COLO829 (cell line): ENCODE data around the gene SRP19.
"Not testable (repeated sequence)": the region's sequence is repeated elsewhere in the genome, so short reads cannot be mapped to it uniquely, and the experiment has no call there.

Source experiments
- DNase-seq: peaks from one replicate; pipeline ENCODE4 v3.0.0; 2012; ENCODE audit warnings: low spot score

The SRP19 gene

GRCh38 chr5:112870966-112871365 lies 9.9 kb downstream of the SRP19 start:
- no peak for DNase-seq

- no peak for DNase-seq
Measured at GRCh38 chr5:112876362-112876761, 15.3 kb downstream of the SRP19 start.

GRCh38 chr5:112878101-112878500 lies 17.0 kb downstream of the SRP19 start:
- no peak for DNase-seq

GRCh38 chr5:112878760-112879159 lies 17.7 kb downstream of the SRP19 start:
- no peak for DNase-seq

- no peak for DNase-seq
Measured at GRCh38 chr5:112880219-112880964, 19.3 kb downstream of the SRP19 start.

- no peak for DNase-seq
Measured at GRCh38 chr5:112883192-112883591, 22.1 kb downstream of the SRP19 start.

GRCh38 chr5:112885001-112885400 lies 23.9 kb downstream of the SRP19 start:
- no peak for DNase-seq

- no peak for DNase-seq
Measured at GRCh38 chr5:112886975-112887374, 25.9 kb downstream of the SRP19 start.

GRCh38 chr5:112892066-112892465 lies 31.0 kb downstream of the SRP19 start:
- DNase-seq: not testable (repeated sequence)

GRCh38 chr5:112892776-112893175 lies 31.7 kb downstream of the SRP19 start:
- no peak for DNase-seq

GRCh38 chr5:112895682-112896081 lies 34.6 kb downstream of the SRP19 start:
- DNase-seq: no peak

- no peak for DNase-seq
Measured at GRCh38 chr5:112902561-112902960, 41.5 kb downstream of the SRP19 start.

GRCh38 chr5:112904996-112905395 lies 43.9 kb downstream of the SRP19 start:
- DNase-seq: not testable (repeated sequence)

- no peak for DNase-seq
Measured at GRCh38 chr5:112906637-112907036, 45.5 kb downstream of the SRP19 start.

GRCh38 chr5:112907166-112907631 lies 46.1 kb downstream of the SRP19 start:
- DNase-seq: no peak

- no peak for DNase-seq
Measured at GRCh38 chr5:112908854-112909253, 47.8 kb downstream of the SRP19 start.

GRCh38 chr5:112910529-112910928 lies 49.4 kb downstream of the SRP19 start:
- DNase-seq: no peak

- no peak for DNase-seq
Measured at GRCh38 chr5:112914584-112914983, 53.5 kb downstream of the SRP19 start.

GRCh38 chr5:112915831-112916230 lies 54.7 kb downstream of the SRP19 start:
- DNase-seq: no peak

- DNase-seq: no peak
Measured at GRCh38 chr5:112917453-112917995, 56.4 kb downstream of the SRP19 start.

GRCh38 chr5:112918136-112918535 lies 57.0 kb downstream of the SRP19 start:
- no peak for DNase-seq

GRCh38 chr5:112918679-112919078 lies 57.6 kb downstream of the SRP19 start:
- no peak for DNase-seq
